Measurements from ENCODE around the gene ABI1.

The ABI1 gene

GRCh38 chr10:26787362-26787761 lies 73.4 kb downstream of the ABI1 start:
- H3K4me3 ChIP-seq (ENCODE audit: low read length) = no peak overlapping the region
- no peak for DNase-seq
- H3K27ac ChIP-seq (ENCODE audit: low read length) = no peak overlapping the region
- no peak overlapping the region for H3K4me2 ChIP-seq (ENCODE audit: low read depth, low read length)
- no peak overlapping the region for H3K9ac ChIP-seq (ENCODE audit: low read length)
- no peak overlapping the region for H2AFZ ChIP-seq (ENCODE audit: low read length)
- no peaks in the 10 kb centered on the region for H3K27me3 ChIP-seq (replicated peaks; ENCODE audit: insufficient read depth, low read length)
- no peaks in the 10 kb centered on the region for H3K9me3 ChIP-seq (replicated peaks; ENCODE audit: insufficient read depth, low read length)
- no peaks in the 10 kb centered on the region for H3K9me2 ChIP-seq (replicated peaks; ENCODE audit: insufficient read depth, low read length)
- no peaks in the 10 kb centered on the region for H3F3A ChIP-seq (ENCODE audit: insufficient read depth, low read length)
- TF ChIP-seq EZH2 (optimal IDR thresholded peaks at IDR 0.05; ENCODE audit: low read depth, low read length) = no peak
- no peak for TF ChIP-seq EZH2phosphoT487 (IDR thresholded peaks at IDR 0.05; ENCODE audit: low read length)
- TF ChIP-seq, protein P1, sequence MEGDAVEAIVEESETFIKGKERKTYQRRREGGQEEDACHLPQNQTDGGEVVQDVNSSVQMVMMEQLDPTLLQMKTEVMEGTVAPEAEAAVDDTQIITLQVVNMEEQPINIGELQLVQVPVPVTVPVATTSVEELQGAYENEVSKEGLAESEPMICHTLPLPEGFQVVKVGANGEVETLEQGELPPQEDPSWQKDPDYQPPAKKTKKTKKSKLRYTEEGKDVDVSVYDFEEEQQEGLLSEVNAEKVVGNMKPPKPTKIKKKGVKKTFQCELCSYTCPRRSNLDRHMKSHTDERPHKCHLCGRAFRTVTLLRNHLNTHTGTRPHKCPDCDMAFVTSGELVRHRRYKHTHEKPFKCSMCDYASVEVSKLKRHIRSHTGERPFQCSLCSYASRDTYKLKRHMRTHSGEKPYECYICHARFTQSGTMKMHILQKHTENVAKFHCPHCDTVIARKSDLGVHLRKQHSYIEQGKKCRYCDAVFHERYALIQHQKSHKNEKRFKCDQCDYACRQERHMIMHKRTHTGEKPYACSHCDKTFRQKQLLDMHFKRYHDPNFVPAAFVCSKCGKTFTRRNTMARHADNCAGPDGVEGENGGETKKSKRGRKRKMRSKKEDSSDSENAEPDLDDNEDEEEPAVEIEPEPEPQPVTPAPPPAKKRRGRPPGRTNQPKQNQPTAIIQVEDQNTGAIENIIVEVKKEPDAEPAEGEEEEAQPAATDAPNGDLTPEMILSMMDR (IDR thresholded peaks at IDR 0.05; ENCODE audit: low read length) = no peak
- H4K20me1 ChIP-seq (ENCODE audit: insufficient read depth, low read length) = no peaks in the 10 kb centered on the region; the same call in 1 of the 2 replicates
- peaks cover 4% of the 10 kb centered on the region; the same call in 1 of the 2 replicates for H3K4me1 ChIP-seq (ENCODE audit: low read length)
- H3K79me2 ChIP-seq (ENCODE audit: low read length) = peaks cover 98% of the 10 kb centered on the region
- H3K36me3 ChIP-seq (replicated peaks; ENCODE audit: insufficient read depth, low read length) = no peaks in the 10 kb centered on the region

GRCh38 chr10:26781797-26782196 lies 79.0 kb downstream of the ABI1 start:
- TF ChIP-seq EZH2phosphoT487 (IDR thresholded peaks at IDR 0.05; ENCODE audit: low read length) (no peak), EZH2 (optimal IDR thresholded peaks at IDR 0.05; ENCODE audit: low read depth, low read length) (no peak)
- TF ChIP-seq, protein P1 (IDR thresholded peaks at IDR 0.05; ENCODE audit: low read length) = no peak
- Histone ChIP-seq H3K4me3 (ENCODE audit: low read length) (no peak overlapping the region), H3F3A (ENCODE audit: insufficient read depth, low read length) (no peaks in the 10 kb centered on the region), H3K79me2 (ENCODE audit: low read length) (peaks cover 100% of the 10 kb centered on the region), H4K20me1 (ENCODE audit: insufficient read depth, low read length) (peaks cover 14% of the 10 kb centered on the region), H2AFZ (ENCODE audit: low read length) (no peak overlapping the region), H3K9me2 (replicated peaks; ENCODE audit: insufficient read depth, low read length) (no peaks in the 10 kb centered on the region), H3K4me1 (ENCODE audit: low read length) (peaks cover 24% of the 10 kb centered on the region), H3K9me3 (replicated peaks; ENCODE audit: insufficient read depth, low read length) (no peaks in the 10 kb centered on the region), H3K27me3 (replicated peaks; ENCODE audit: insufficient read depth, low read length) (no peaks in the 10 kb centered on the region), H3K36me3 (replicated peaks; ENCODE audit: insufficient read depth, low read length) (no peaks in the 10 kb centered on the region), H3K27ac (ENCODE audit: low read length) (no peak overlapping the region), H3K4me2 (ENCODE audit: low read depth, low read length) (no peak overlapping the region), H3K9ac (ENCODE audit: low read length) (no peak overlapping the region)
- no peak for DNase-seq

DNA sequence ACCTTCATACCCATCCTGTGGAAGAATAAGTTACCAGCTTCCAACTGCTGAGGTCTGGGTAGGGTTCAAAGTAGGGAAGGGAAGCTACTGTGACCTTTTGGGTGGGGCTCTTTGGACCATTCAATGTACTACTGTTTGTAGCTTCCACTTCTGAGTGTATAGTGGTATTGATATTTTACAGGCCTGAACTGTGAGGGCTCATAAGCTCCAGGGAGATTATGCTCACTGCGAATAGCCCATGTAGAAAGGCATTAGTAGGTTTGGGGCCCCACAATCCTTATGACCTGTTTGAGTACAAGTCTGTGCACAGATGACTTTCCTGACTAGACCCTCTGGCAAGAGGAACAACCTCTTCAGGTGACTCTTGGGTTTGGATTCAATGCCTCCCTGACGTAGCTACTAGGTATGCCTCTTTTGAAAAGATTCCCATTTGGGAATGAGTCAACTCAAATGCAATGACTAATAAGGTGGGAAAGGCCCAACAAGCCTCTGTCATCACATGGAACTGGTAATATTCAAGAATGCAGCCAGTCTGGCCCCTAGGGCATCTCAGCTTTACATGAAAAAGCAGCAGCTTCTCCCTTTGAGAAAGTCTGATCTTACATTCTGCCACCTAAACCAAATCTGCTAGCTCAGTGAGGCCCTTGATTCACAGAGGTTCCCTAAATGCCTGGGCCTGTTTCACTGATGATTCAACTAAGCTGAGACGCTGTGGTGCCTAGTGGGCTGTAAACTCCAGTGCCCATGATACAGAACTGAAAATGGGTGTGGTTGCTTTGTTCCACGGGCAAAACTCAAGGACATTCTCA lies 79.8 kb downstream of the ABI1 start:
- TF ChIP-seq EZH2 (optimal IDR thresholded peaks at IDR 0.05; ENCODE audit: low read depth, low read length) (no peak), EZH2phosphoT487 (IDR thresholded peaks at IDR 0.05; ENCODE audit: low read length) (no peak)
- TF ChIP-seq, protein P1 (IDR thresholded peaks at IDR 0.05; ENCODE audit: low read length) = no peak
- H3K9me2 ChIP-seq (replicated peaks; ENCODE audit: insufficient read depth, low read length) = no peaks in the 10 kb centered on the region
- H2AFZ ChIP-seq (ENCODE audit: low read length) = no peak overlapping the region
- no peak for DNase-seq
- H3K27me3 ChIP-seq (replicated peaks; ENCODE audit: insufficient read depth, low read length) = no peaks in the 10 kb centered on the region
- H3K4me1 ChIP-seq (ENCODE audit: low read length) = peaks cover 24% of the 10 kb centered on the region
- no peaks in the 10 kb centered on the region for H3K36me3 ChIP-seq (replicated peaks; ENCODE audit: insufficient read depth, low read length)
- peaks cover 14% of the 10 kb centered on the region for H4K20me1 ChIP-seq (ENCODE audit: insufficient read depth, low read length)
- H3F3A ChIP-seq (ENCODE audit: insufficient read depth, low read length) = no peaks in the 10 kb centered on the region
- peaks cover 99% of the 10 kb centered on the region for H3K79me2 ChIP-seq (ENCODE audit: low read length)
- no peaks in the 10 kb centered on the region for H3K9me3 ChIP-seq (replicated peaks; ENCODE audit: insufficient read depth, low read length)
- H3K27ac ChIP-seq (ENCODE audit: low read length) = no peak overlapping the region
- no peak overlapping the region for H3K9ac ChIP-seq (ENCODE audit: low read length)
- no peak overlapping the region for H3K4me3 ChIP-seq (ENCODE audit: low read length)
- no peak overlapping the region for H3K4me2 ChIP-seq (ENCODE audit: low read depth, low read length)
